T-helper 1 cell treated with Interleukin-12 subunit alpha and Interleukin-12 subunit beta and Interleukin-4 antibody, amounts not matched to agents 30 ng/mL and 1 ng/mL, for 36 hours (primary cell): ENCODE measurements around the gene GPC1. TPM values are rescaled to one million over a fixed set of nuclear protein-coding genes. Genes with fewer than 3 reads are reported as not detected.

Source experiments
- intact Hi-C: fragments of 100-400 bp; cut with micrococcal nuclease; formaldehyde crosslinking; loops from one replicate; pipeline ENCODE4 v1.15.1; 2024
- total RNA-seq: library from RNA; stranded (reverse); gene quantifications from 2 replicates; pipeline ENCODE4 v1.2.3, GENCODE V29; 2022

Gene GPC1
- total RNA-seq, 1 donor from 2014 or later, result 5.4 TPM

DNA sequence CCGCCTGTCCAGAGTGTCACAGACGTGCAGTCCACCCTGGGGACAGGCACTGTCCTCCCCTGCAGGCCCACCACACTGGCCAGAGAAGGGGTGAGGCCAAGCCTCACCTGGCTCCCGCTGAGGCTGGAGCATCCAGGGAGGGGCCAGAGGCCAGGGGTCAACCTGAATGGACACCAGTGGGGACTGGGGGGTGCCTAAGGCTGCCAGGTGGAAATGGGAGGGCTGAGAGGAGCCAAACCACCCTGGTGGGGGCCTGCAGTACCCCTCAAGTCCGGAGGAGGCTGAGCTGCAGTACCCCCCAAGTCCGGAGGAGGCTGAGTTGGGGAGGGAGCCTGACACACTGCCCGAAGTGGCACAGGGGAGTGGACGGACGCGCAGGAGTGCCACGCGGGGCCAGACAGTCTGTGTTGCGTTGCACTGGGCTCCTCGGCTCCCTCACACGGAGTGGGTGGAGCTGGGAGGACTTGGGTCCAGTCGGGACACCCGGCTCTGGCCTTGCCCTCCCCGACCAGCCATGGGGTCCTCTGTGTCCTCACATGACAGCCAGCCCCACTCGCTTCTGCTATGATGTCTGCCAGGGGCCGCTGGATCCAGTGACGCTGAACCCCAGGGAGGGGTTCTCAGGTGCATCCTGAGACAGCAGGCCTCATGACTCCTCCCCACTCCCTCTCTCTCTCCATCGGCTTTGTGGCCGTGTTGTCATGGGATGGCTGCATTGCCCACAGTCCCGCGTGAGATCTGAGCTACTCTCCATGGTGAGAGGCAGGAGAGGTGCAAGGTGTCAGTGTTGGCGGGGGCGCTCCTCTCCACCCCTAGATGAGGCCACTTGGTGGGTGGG lies 22.3 kb upstream of the GPC1 start:
- intact Hi-C loops, result no loop called here

DNA sequence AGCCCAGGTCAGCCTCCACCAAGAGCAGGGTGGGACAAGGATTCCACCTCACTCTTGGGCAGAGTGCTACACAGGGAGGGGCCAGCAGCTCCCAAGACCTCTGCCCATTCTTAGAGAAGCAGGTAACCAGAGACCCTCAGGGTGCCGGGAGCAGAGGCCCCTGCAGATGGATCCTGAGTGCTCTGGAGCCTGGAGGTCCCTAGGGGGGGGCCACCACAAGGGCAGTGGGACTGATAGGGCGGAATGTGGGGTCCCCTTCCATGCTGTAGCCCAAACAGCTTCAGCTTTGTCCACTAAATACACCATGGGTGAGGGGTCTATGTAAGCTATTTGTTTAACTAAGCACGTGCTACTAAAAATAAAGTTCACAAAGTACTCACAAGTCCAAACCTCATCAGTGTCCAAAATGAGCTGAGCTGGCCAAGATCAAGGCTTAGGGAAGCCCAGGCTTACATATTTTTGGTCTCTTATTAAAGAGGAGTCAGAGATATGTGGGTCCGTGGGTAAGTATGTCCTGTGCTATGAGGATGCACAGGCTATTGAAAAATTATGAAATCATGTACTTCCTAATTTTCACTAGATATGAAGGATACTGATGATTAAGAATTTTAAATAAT lies 21.5 kb upstream of the GPC1 start:
- intact Hi-C loops, result no loop called here

DNA sequence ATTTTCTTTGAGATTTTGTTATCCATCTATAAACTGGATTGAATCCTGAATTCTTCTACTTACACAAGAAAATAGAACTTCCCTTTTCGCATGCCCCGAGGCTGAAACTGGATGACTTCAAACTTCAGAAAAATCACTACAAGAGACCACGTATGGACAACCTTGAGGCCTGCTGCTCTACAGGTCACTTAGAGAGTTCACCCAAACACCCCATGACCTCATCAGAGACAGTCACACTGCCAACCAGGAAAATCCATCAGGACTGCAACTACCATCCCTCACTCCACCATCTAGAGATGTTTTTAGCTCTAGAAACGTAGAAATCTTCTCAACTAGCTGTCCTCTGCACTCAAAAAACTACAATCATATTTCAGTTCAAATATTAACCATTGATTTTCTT lies 18.6 kb upstream of the GPC1 start:
- intact Hi-C loops, result no loop called here

DNA sequence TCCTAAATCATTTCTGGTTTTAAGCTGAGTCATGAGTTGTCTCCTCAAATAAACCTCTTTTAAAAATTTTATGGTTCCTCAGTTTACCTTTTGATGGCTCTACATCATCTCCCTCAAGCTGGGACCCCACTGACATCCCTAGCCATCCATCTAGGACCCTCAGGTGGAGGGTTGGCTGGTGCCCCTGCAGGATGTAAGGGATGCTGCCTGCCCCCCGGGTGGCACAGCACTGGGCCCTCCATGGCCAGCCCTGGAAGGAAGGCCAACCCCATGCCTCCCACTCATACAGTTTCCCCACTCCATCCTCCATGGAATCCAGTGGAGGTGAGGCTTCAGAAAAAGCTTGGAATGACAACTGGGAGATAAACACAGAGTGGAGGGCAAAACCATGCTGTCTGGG lies 17.2 kb upstream of the GPC1 start:
- intact Hi-C loops, result no loop called here

DNA sequence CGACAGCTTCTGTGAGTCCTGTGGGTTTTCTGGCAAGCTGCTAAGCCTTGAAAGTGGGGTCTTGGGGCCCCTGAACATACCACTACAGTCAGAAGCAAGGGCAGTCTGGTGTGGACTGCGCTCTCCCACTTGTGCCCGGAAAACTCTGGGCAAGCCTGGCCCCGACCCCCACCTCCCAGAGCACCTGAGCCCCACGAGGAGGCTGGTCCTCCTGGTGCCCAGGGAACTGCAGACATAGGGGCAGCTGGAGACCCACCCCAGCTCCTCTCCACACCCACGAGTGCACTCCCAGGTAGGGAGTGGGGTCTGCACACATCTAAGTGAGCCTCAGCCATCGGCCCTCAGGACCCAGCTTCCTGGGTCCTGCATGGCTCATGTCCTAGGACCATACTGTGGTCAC lies 16.2 kb upstream of the GPC1 start:
- intact Hi-C loops, result no loop called here

DNA sequence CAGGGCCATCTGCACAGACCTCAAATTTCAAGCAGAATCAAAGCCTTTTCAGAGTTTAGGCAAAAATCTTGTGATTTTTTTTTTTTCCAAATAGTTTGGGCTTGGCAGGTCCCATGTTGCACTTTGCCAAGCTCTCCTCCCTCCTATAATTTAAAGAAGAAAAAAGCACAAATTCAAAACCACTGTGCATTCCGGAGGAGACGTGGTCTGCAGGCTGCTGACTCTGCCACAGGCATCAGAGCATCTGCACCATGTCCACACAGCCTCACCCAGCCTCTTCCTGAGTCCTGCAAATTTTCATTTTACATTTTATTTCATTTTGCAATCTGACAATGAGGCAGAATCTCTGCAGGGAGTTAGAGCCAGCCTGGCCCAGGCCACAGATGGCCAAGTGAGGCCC lies 15.7 kb upstream of the GPC1 start:
- intact Hi-C loops, result loop anchor here (5.0 kb wide), 1 partner anchor 1207 kb away; no protein-coding TSS in a partner anchor

DNA sequence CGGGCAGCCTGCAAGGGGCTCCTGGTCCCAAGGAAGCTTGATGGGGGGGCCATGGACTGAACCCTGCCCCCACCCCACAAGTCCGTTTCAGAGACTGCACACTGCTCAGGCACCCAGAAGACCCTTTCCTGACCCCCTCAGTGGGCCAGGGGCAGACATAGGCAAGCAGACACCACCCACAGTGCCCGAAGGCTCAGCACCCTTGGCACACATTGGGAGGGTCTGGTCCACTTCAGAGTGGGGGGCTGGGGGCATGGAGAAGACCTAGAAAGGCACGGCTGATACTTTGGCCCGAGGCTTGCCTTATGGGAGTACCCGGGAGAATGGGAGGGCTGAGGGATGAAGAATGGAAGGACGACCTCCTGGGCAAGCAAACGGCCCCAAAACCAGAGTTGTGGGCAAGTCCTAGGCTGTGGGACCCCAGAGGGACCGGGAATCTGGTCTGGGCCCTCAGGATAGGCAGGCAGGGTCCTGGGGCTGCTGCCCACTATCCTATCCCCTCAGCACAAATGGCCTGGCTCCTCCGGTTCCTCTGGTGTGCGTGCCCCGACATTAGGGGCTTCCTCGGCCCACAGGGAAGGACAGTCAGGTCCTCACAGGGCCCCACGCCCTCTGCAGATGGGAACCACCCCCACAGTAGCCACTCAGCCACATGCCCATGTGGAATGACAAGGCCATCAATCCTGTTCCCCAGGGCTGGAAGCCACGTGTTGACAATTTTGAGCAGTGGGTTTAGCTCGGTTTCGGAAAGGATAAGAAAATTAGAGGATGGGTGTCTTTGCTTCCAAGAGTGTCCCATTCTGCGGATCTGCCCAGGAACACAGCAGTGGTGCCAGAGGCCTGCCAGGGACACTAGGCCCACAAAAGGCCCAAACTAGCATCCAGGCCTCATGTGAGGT lies 15.0 kb upstream of the GPC1 start:
- intact Hi-C loops, result loop anchor here (5.0 kb wide), 1 partner anchor 1208 kb away; no protein-coding TSS in a partner anchor

DNA sequence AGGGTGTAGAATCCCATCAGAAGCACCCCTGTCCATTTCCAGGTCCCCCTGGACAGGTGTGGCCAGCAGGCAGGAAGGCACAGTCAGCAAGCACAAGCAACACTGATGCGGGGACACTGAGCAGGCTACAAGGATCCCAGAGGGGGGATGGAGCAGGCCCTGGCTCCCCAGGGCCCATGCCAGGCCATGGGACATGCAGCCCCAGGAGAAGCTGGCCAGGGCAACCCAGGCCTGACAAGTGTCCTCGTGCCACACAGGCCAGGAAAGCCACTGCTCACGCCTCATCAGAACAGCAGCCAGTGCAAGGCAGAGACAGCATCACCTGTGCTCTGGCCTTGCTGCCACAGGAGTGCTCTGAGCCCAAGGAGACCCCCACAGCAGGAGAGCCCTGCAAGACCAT lies 14.1 kb upstream of the GPC1 start:
- intact Hi-C loops, result loop anchor here (5.0 kb wide), 1 partner anchor 1209 kb away; no protein-coding TSS in a partner anchor

DNA sequence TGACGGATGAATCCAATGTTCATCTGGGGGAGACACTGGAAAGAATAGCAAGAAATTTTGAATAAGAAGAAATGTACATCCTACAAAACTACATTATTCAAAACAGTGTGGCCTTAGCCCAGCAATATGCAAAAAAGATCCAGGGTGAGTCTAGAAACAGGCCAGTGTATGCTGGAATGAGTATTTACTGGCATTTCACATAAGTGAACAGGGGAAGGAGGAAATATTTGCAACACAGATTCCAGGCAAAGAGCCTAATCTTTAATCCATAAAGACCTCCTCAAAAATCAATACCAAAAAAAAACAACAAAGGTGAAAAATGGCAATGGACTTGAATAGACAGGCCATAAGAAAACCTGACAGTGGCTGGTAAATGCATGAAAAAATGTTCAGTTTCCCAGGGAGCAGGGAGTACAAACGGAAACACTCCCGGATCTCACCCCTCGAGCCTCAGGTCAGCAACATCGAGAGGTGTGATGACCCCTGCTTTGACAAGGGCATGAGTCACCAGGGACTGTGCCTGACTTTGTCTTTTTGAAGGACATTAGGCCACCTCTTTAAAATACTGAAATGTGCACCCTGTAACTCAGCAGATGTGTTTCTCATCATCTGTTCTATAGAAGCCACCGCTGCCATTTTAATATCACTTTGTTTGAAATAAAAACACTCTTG lies 12.7 kb upstream of the GPC1 start:
- intact Hi-C loops, result loop anchor here (5.0 kb wide), 1 partner anchor 1210 kb away; no protein-coding TSS in a partner anchor

DNA sequence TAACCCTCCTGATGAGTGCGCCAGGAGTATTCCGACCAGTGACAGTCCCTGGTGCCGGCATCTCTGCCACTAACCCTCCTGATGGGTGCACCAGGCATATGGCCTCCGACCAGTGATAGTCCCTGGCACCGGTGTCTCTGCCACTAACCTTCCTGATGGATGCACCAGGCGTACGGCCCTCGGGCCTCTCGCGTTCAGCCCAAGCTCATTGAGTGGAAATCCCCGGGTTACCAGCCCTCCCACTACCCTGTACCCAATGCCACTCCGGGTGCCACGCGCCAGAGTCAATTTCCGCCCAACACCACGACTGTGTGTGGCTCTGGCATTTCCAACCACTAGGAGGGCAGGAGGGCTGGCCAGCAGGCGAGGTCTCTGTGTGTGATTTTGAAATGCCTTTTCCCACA lies 11.7 kb upstream of the GPC1 start:
- intact Hi-C loops, result loop anchor here (5.0 kb wide), 1 partner anchor 1211 kb away; no protein-coding TSS in a partner anchor

DNA sequence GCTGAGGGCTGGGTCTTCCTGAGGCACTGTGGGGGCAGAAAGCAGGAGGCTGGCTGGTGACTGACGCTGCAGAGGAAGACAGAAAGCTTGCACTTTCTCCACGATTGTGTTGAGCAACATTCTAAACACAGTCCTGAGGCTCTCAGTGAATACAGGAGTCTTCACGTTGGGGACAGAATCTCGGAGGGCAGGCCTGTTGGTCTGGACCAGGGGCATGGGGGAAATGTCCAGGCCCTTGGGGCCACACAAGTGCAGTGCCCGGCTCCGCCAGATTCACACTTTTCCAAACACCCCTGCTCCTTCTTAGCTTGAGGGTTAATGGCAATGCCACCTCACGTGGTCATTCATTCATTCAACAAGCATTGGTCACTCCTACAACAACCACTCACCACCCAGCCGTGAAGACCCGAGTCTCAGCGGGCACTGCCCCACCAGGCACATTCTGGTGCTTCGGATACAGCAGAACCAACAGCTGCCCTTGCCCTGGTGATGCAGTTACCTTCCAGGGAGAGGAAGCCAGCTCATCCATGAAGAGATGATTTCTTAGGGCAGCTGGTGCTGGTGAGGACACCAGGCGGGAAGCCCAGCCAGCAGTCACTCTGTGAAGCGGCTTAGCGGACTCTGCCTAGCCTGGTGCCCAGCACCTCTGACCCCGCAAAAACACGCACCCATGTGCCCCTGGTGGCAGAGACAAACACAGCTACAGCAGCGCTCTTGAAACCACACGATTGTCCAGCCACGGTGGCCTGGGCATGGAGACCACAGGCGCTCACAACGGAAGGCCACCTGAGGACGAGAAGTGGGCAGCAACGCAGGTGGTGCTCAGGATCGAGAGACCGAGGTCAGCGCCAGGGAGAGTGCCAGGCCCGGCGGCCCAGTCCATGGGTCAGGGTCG lies 10.9 kb upstream of the GPC1 start:
- intact Hi-C loops, result loop anchor here (5.0 kb wide), 1 partner anchor 1212 kb away; no protein-coding TSS in a partner anchor

DNA sequence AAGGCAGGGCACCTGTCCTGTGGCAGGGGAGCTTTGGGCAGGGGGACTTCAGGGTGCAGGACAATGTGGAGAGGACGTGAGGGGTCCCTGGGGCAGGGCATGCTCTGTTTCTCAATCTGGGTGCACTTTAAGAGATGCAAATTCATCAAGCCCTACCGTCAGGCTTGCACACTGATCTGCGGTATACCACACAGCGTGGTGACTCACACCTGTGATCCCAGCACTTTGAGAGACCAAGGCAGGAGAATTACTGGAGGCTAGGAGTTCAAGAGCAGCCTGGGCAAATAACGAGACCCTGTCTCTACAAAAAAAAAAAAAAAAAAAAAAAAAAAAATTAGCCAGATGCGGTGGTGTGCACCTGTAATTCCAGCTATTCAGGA lies 10.2 kb upstream of the GPC1 start:
- intact Hi-C loops, result no loop called here

DNA sequence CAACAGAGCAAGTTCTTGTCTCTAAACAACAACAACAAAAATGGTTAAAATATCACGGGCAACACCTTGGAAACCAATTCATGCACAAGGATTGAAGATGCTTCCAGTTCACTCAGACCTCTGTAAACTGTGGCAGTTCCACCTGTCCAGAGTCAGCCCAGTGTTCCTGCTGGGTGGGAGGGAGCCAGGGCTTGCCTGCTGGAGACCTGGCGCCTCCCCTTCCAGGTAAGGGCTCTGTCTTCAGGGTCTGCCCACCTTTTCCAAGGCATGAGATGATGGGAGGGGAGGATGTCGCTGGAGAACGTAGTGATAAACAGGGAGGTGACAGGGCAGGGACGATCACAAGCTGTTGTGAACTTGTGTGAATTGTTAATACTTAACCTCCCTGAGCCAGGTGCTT lies 9.8 kb upstream of the GPC1 start:
- intact Hi-C loops, result no loop called here

DNA sequence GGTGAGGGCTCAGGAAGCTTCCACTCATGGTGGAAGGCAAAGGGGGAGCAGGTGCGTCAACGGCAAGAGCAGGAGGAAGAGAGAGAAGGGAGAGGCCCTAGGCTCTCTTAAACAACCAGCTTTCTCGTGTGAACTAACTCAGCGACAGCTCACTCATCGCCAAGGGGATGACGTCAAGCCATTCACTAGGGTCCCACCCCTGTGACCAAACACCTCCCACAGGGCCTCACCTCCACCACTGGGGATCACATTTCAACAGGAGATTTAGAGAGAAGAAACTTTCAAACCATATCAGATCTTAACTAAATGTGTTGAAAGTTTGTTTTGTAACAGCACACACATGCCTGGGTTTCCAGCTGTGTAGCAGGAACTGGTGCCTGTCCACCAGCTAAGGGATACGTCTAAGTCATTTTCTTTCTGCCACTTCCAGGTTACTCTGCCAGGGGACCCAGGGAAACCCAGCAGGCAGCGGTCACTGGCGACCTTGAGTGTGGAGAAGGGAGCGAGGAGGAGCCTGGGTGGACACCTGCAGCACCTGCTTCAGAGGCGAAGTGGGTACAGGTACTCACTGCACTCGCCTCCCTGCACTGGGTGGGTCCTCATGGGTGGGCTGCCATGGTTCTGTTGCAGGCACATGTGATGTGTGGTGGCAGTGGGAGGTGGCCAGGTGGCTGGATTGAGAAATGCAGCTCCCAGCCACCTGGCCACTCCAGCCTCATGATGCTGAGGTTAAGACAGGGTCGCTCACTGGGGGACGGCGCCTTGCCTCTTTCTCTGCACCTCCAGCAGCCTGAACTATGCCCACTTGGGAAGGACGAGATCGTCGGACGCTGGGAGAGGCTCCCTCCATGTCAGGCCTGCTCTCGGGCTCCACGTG lies 8.4 kb upstream of the GPC1 start:
- intact Hi-C loops, result no loop called here

DNA sequence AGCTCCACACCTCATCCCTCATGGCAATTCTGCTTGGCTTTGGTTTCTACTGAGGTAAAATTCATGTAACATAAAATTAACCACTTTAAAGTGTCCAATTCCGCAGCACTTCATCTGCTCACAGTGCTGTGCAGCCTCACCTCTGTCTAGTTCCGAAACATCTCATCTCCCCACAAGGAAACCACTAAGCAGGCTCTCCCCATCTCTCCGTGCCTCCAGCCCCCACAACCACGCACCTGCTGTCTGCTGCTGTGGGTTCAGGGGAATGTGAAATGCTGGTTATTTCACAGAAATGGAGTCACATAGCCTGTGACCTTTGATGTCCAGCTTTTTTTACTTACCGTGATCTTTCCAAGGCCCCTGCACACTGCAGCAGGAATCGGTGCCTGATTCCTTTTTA lies 7.7 kb upstream of the GPC1 start:
- intact Hi-C loops, result no loop called here

DNA sequence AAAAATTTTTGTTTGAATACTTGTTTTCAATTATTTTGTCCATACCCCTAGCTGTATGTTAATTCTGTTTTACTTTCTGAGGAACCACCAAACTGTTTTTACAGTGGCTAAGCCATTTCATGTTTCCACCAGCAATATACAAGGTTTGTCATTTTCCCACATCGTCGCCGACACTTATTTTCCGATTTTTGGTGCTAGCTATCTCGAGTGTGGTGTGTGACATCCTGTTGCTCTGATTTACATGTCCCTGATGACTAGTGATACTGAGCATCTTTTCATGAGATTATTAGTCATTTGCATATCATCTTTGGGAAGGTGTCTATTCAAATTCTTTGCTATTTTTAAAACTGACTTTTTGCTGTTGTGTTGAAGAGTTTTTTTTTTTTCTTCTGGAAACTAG lies 7.2 kb upstream of the GPC1 start:
- intact Hi-C loops, result no loop called here

DNA sequence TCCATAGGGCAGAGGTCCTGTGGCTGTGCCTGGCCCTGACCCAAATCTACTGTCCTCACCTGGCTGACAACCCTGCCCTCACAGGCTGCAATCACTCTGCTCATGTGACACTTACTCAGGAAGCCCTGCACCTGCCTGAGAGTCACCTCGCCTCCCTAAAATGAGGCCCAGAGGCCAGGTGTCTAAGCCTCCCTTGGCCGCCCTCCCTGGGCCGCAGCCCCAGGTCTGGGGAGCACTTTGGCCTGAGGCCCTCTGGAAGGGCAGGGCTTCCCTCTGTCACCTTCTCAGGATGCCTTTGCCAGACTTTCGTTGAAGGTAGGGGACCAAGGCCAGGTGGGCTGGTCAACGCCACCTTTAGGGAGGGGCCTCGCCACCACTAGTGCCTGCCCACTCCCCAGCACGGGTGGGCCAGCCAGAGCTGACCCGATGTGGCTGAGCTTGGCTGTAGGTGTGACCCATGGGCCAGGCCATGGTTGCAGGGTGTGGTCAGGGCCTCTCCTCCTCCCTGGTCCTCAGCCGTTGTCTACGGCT lies 6.1 kb upstream of the GPC1 start:
- intact Hi-C loops, result no loop called here

DNA sequence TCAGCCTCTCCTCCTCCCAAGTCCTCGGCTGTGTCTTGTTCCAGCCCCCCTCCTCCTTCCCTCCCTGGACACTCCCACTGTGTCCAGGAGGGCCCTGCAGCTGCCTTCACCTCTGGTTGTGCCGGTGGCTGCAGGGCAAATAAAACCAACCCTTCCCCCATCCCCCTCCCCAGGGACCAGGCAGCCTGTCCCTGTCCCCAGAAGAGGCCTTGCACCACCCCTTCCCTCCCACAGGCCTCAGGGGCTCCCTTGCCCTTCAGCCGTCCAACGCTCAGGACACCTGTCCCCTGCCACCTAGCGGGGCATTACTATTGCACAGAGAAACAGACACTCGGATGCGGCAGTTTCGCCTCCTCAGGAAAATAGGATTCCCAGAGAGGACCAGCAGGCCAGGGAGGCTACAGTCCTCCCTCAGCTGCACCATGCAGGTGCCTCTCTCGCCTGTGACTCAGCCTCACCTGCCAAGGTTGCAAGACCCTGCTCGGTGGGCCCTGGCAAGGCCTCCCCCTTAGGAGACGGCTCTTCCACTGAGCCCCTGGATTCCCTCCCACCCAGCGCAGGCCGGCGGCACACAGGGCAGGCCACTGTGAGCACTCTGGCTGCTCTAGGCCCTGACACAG lies 5.5 kb upstream of the GPC1 start:
- intact Hi-C loops, result loop anchor here (10.0 kb wide), 2 partner anchors 405 to 1165 kb away; partner anchors contain the start of gene NDUFA10
